ENCODE data around the gene SFT2D2.

The SFT2D2 gene

GRCh38 chr1:168235937-168236336 is 10.1 kb downstream of the SFT2D2 start:
- no peak for TF ChIP-seq ZFX (IDR thresholded peaks at IDR 0.05; ENCODE audit: borderline replicate concordance)
- H3K27ac ChIP-seq = no peak overlapping the region

- H3K27ac ChIP-seq = no peak overlapping the region
- TF ChIP-seq CTCF (IDR thresholded peaks at IDR 0.05) (no peak), ZFX (IDR thresholded peaks at IDR 0.05; ENCODE audit: borderline replicate concordance) (no peak)
These were observed 11.2 kb downstream of the SFT2D2 start for GRCh38 chr1:168236836-168237611.

- TF ChIP-seq ZFX (IDR thresholded peaks at IDR 0.05; ENCODE audit: borderline replicate concordance) (no peak), CTCF (IDR thresholded peaks at IDR 0.05) (no peak)
- H3K27ac ChIP-seq = no peak overlapping the region
These were observed 17.4 kb downstream of the SFT2D2 start for GRCh38 chr1:168243198-168243597.

GRCh38 chr1:168243636-168244212 is 17.9 kb downstream of the SFT2D2 start:
- TF ChIP-seq CTCF (IDR thresholded peaks at IDR 0.05) (no peak), ZFX (IDR thresholded peaks at IDR 0.05; ENCODE audit: borderline replicate concordance) (no peak)
- no peak overlapping the region for H3K27ac ChIP-seq

GRCh38 chr1:168245042-168245441 is 19.2 kb downstream of the SFT2D2 start:
- no peak overlapping the region for H3K27ac ChIP-seq
- TF ChIP-seq ZFX (IDR thresholded peaks at IDR 0.05; ENCODE audit: borderline replicate concordance) (no peak), CTCF (IDR thresholded peaks at IDR 0.05) (no peak)

GRCh38 chr1:168246506-168246905 is 20.7 kb downstream of the SFT2D2 start:
- TF ChIP-seq CTCF (IDR thresholded peaks at IDR 0.05) (no peak), ZFX (IDR thresholded peaks at IDR 0.05; ENCODE audit: borderline replicate concordance) (no peak)
- H3K27ac ChIP-seq = no peak overlapping the region

- H3K27ac ChIP-seq = no peak overlapping the region
- no peak for TF ChIP-seq ZFX (IDR thresholded peaks at IDR 0.05; ENCODE audit: borderline replicate concordance)
- no peak for TF ChIP-seq CTCF (IDR thresholded peaks at IDR 0.05)
These were observed 26.5 kb downstream of the SFT2D2 start for GRCh38 chr1:168252204-168252733.
